Ammon's horn (tissue), 1 donor: ENCODE results near the gene PHACTR1.
A peak's percentile ranks its signal among the peaks of the same experiment; 100 is the strongest.

ENCODE experiments used
- DNase-seq: peaks from one replicate; pipeline ENCODE4 v3.0.0-alpha.2; 2016; ENCODE audit warnings: low spot score

Gene PHACTR1

GRCh38 chr6:13032566-13032965 is 316.0 kb downstream of the PHACTR1 start:
- no peak for DNase-seq

- DNase-seq = no peak
Observed at GRCh38 chr6:13033145-13033544, 316.6 kb downstream of the PHACTR1 start.

- no peak for DNase-seq
Observed at GRCh38 chr6:13034316-13034715, 317.7 kb downstream of the PHACTR1 start.

GRCh38 chr6:13035606-13036005 is 319.0 kb downstream of the PHACTR1 start:
- no peak for DNase-seq

GRCh38 chr6:13038315-13038714 is 321.7 kb downstream of the PHACTR1 start:
- DNase-seq = no peak

- DNase-seq = no peak
Observed at GRCh38 chr6:13038741-13039190, 322.2 kb downstream of the PHACTR1 start.

- DNase-seq = no peak
Observed at GRCh38 chr6:13044390-13044789, 327.8 kb downstream of the PHACTR1 start.

- DNase-seq = no peak
Observed at GRCh38 chr6:13044896-13045295, 328.3 kb downstream of the PHACTR1 start.

- DNase-seq = no peak
Observed at GRCh38 chr6:13045676-13046075, 329.1 kb downstream of the PHACTR1 start.

GRCh38 chr6:13046084-13046483 is 329.5 kb downstream of the PHACTR1 start:
- no peak for DNase-seq

GRCh38 chr6:13048113-13048512 is 331.5 kb downstream of the PHACTR1 start:
- DNase-seq = no peak

- DNase-seq = no peak
Observed at GRCh38 chr6:13049666-13050254, 333.2 kb downstream of the PHACTR1 start.

- peak; percentile 35 for DNase-seq
Observed at GRCh38 chr6:13053006-13053461, 336.5 kb downstream of the PHACTR1 start.

- no peak for DNase-seq
Observed at GRCh38 chr6:13058051-13058450, 341.5 kb downstream of the PHACTR1 start.

GRCh38 chr6:13059026-13059425 is 342.5 kb downstream of the PHACTR1 start:
- no peak for DNase-seq

GRCh38 chr6:13063300-13063918 is 346.8 kb downstream of the PHACTR1 start:
- no peak for DNase-seq

GRCh38 chr6:13065581-13065980 is 349.0 kb downstream of the PHACTR1 start:
- no peak for DNase-seq

- DNase-seq = no peak
Observed at GRCh38 chr6:13066050-13066449, 349.5 kb downstream of the PHACTR1 start.

- DNase-seq = no peak
Observed at GRCh38 chr6:13066820-13067219, 350.3 kb downstream of the PHACTR1 start.

GRCh38 chr6:13068586-13069210 is 352.1 kb downstream of the PHACTR1 start:
- DNase-seq = no peak

- peak; percentile 56 for DNase-seq
Observed at GRCh38 chr6:13071550-13072345, 355.2 kb downstream of the PHACTR1 start.

GRCh38 chr6:13072686-13073347 is 356.2 kb downstream of the PHACTR1 start:
- no peak for DNase-seq
